HG03103 (cell line): Measurements from ENCODE around the gene UBE4A.
A peak's percentile ranks its signal among the peaks of the same experiment; 100 is the strongest.

Experiments
- ATAC-seq: cut with Tn5 transposase; IDR thresholded peaks from one replicate; pipeline ENCODE4 v1.9.1; 2021; ENCODE audit warnings: low read depth; ENCODE audit not compliant: unreplicated experiment

The UBE4A gene, protein sequence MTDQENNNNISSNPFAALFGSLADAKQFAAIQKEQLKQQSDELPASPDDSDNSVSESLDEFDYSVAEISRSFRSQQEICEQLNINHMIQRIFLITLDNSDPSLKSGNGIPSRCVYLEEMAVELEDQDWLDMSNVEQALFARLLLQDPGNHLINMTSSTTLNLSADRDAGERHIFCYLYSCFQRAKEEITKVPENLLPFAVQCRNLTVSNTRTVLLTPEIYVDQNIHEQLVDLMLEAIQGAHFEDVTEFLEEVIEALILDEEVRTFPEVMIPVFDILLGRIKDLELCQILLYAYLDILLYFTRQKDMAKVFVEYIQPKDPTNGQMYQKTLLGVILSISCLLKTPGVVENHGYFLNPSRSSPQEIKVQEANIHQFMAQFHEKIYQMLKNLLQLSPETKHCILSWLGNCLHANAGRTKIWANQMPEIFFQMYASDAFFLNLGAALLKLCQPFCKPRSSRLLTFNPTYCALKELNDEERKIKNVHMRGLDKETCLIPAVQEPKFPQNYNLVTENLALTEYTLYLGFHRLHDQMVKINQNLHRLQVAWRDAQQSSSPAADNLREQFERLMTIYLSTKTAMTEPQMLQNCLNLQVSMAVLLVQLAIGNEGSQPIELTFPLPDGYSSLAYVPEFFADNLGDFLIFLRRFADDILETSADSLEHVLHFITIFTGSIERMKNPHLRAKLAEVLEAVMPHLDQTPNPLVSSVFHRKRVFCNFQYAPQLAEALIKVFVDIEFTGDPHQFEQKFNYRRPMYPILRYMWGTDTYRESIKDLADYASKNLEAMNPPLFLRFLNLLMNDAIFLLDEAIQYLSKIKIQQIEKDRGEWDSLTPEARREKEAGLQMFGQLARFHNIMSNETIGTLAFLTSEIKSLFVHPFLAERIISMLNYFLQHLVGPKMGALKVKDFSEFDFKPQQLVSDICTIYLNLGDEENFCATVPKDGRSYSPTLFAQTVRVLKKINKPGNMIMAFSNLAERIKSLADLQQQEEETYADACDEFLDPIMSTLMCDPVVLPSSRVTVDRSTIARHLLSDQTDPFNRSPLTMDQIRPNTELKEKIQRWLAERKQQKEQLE

DNA sequence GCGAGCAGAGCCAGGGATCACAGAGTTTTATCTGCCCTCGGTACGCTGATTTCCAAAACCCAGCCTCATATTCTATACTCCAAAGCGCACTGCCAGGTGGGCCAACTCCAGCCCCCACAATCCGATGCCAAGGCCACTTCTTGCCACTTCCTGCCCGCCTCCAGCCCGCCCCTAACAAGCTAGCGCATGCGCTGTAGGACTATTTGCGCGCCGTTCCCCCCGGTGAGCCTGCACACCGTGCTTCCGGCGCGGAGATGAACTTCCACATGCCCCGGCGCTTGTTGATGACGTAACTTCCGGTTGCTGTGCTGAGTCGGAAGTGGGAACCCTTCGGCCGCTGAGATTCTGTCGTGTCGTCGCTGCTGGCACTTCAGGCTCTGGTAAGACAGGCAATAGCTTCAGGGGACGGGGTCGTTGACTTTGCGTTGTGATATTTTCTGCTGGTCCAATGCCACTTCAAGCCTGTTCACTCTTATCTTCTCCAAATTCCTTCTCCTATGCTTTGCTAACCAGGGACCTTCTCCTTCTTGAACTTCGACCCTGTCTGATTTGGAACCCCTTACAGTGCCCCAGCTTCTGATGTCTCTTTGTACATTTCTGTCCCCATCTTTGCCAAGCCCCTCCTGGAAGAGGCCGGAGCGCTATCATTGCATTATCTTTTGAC lies at the start of gene UBE4A:
Gene UBE4A (plus strand): TSS at position 306 of the 664 bp plus-strand sequence. CDS start 5,481 bp downstream, outside the sequence.
- ATAC-seq, result peak; percentile 82

GRCh38 chr11:118310271-118310670 lies 49.1 kb upstream of the UBE4A start:
- ATAC-seq, result no peak

GRCh38 chr11:118310781-118311485 lies 48.5 kb upstream of the UBE4A start:
- no peak for ATAC-seq

GRCh38 chr11:118311518-118311917 lies 47.9 kb upstream of the UBE4A start:
- ATAC-seq, result no peak

DNA sequence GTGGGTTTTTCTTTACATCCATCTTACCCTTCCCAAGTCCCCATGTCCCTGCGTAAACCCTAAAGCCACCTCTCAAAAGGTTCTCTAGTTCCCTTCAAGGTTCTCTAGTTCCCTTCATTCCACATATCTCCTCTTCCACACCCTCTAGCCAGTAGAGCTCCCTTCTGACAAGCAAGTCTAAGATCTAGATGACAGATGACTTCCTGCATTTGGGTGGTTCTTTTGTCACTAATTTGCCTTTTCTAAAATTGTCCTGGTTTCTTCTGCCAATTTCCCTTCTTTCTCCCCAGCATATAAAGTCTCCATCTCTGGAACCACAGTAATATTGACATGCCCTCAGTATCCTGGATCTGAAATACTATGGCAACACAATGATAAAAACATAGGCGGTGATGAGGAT lies 47.1 kb upstream of the UBE4A start:
- ATAC-seq, result no peak

GRCh38 chr11:118313242-118313641 lies 46.2 kb upstream of the UBE4A start:
- ATAC-seq, result no peak

DNA sequence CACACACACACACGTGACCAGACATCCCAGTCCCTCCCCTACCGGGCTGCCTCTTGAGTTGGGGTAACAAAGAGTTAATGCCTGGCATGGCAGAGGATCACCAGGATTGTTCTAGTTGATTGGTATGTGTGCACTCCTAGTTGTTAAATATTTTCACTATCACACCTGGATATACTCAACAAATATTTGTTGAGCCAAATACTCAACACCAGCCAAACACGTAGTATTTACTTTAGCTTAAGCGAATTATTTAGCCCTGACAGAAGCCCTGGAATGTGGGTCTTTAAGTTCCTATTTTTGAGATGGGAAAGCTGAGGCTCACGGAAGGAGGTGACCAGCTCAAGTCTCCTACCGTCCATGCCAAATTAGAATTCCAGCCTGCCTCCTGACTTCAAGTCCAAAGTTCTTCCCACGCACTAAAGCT lies 44.4 kb upstream of the UBE4A start:
- ATAC-seq, result no peak

- ATAC-seq, result no peak
Measured at GRCh38 chr11:118318124-118318523, 41.3 kb upstream of the UBE4A start.

GRCh38 chr11:118318581-118319336 lies 40.6 kb upstream of the UBE4A start:
- no peak for ATAC-seq

- ATAC-seq, result no peak
Measured at GRCh38 chr11:118319337-118319707, 40.1 kb upstream of the UBE4A start.

DNA sequence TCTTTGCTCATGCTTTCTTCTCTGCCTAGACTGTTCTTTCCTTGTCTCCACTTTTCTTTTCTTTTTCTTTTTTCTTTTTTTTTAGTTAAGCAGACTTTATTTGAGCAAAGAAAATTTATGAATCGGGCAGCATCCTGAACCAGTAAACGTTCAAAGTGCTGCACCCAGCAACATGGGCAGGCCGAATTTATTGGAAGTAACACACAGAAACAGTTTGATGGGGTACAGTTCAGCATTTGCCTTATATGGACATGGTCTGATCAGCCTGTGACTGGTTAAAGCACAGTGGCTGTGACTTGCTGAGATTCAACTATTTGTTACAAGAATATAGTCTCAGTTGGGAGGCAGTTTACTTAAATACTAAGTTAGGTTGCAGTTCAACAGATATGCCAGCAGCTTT lies 38.9 kb upstream of the UBE4A start:
- no peak for ATAC-seq

GRCh38 chr11:118321386-118322082 lies 37.9 kb upstream of the UBE4A start:
- no peak for ATAC-seq

DNA sequence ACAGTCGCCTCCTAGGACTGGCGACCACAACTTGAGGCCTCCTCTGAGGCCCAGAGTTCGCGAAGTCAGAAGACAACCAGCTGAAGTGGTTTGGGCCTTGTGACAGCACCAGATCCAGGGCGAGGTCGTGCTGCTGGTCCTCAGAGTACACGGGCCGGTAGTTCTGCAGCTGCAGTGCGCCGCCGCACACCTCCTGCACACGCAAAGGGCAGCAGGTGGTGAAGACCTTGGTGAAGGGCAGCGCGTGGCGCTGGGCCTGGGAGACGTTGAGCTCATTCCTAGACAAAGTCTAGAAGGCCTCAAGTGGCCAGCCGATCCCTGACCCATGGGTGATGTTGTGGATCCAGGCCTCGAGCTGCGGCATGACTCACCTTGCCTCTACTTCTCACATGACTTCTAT lies 36.7 kb upstream of the UBE4A start:
- no peak for ATAC-seq

DNA sequence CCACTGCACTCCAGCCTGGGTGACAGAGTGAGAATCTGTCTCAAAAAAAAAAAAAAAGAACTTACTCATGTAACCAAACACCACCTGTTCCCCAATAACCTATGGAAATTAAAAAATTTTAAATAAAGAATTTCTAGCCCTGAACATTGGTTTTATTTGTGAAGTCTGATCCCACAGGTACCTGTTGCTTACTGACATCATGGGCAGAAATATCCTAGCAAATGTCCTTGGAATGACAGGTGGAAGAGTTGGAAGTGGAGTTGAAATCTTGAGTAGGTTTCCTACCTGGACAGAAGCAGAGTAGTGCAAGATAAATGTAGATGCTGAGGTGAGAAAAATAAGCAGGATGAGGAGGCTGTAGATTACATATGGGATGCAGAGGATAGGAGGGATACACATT lies 34.1 kb upstream of the UBE4A start:
- ATAC-seq, result no peak

DNA sequence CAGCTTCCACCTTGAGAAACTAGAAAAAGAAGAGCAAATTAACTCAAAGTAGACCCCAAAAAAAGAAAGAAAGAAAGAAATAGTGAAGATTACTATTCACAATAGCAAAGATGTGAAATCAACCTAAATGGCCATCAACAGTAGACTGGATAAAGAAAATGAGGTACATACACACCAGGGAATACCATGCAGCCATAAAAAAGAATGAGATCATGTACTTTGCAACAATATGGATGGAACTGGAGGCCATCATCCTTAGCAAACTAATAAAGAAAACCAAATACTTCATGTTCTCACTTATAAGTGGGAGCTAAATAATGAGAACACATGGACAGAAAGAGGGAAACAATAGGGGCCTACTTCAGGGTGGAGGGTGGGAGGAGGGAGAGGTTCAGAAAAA lies 30.7 kb upstream of the UBE4A start:
- no peak for ATAC-seq

GRCh38 chr11:118334745-118335144 lies 24.7 kb upstream of the UBE4A start:
- ATAC-seq, result no peak

DNA sequence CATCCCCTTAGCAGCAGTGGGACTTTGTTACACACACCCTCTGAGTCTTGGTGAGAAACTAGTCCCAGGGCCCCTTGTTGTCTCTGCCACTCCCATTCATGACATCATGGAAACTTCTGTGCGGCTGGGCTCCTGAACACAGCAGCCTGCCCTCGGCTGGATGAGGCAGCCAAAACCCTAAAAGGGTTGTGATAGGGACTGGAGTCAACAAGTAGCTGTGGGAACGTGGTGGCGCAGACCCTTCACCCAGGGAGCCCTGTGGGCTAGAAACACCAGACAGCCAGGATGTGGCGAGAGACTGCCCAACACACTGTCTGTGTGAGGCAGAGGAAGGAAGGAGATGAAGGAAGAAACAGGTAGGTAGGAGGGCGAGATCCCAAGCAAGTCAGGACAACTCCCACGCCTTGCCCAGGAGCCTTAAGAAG lies 20.8 kb upstream of the UBE4A start:
- ATAC-seq, result no peak

- no peak for ATAC-seq
Measured at GRCh38 chr11:118339281-118339961, 20.0 kb upstream of the UBE4A start.
